GM18519 (cell line): ENCODE measurements around the gene SPATA12.

ENCODE experiments used
- ATAC-seq: cut with Tn5 transposase; IDR thresholded peaks from one replicate; pipeline ENCODE4 v1.9.1; 2021; ENCODE audit warnings: mild to moderate bottlenecking, moderate library complexity; ENCODE audit not compliant: unreplicated experiment, low FRiP score

SPATA12 gene

DNA sequence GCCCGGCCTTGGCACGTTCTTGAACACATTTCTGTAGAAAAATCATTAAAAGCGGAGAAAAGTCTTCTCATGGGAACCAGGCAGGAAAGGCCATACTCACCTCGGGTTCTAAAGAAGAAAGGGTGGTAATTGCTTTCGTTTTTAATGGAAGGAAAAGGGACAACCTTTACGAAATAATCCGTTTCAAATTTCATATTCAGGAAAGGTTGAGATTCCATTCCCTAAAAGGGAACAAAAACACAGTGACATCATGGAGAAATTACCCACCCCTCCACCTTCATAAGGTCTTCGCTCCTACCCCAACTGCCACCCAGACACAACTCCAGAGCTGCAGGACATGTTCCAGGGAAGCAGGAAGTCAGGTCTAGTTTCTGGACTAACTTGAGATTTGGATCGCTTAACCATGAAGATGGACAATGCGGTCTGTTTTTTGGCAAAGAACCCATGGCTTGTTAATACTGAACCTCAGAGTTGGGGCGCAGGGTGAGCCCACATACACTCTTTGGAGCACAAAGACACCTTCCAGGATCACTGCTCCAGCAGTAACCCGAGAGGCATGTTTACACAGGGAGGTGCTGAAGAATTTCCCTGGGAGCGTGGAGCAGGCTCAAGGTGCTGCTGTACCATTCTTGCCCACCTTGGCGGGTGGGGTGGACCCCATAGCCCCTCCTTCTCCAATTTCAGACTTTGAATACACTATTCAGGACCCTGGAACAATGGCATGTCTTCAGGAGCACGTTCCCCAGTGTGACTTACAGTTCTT, 49.2 kb downstream of the SPATA12 start:
- no peak for ATAC-seq

DNA sequence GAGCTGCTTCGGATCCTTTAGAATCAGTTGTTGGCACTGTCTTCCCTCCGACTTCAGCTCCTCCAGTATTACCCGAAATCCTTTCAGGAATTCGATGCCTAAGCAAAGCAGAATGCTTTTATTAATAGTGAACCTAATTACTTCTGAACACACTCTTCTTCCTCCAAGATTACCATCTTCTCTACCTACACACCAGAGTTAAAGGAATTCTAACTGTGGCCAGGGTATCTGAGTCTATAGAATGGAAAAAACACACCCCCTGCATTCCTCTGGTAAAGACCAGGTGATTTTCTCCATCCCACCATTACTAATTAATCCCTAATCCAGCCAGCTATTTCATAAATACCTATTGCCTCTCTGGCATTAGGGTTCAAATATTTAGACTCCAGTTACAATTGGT, 49.8 kb downstream of the SPATA12 start:
- ATAC-seq, result no peak

DNA sequence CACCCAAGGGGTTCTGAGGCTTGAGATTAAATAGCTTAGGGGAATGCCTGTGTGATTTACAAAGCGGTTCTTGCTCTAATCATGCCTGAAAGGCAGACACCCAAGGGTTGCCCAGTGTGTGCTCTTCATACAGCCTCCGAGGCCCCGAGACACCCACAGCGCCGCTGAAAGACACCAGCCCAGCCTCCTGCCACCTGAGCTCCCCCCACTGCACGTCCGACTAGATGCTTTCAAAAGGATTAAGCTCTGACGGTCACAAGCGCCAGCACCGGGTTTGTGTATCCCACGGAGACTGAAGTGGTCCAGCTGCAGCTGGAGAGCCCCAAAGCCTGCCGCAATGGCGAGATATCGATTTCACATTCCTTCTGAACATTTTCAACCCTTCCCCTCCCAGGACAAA, 50.3 kb downstream of the SPATA12 start:
- ATAC-seq, result no peak

DNA sequence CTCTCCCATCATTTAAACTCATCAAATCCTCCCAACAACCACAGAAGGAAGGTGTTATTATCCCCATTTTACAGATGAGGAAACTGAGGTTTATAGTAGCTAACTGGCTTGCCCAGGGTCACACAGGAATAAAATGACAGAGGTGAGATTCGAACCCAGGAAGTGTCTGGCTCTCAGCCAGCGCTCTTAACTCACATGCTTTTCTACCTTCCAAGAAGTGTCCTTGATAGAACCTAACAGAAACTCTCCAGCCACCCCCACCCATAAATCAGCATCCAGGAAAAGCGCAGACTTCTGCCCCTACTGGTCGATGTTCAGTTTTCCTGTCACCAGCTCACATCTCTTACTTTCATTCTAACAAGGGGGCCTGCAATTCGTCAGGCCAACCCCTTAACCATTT, 51.7 kb downstream of the SPATA12 start:
- no peak for ATAC-seq

DNA sequence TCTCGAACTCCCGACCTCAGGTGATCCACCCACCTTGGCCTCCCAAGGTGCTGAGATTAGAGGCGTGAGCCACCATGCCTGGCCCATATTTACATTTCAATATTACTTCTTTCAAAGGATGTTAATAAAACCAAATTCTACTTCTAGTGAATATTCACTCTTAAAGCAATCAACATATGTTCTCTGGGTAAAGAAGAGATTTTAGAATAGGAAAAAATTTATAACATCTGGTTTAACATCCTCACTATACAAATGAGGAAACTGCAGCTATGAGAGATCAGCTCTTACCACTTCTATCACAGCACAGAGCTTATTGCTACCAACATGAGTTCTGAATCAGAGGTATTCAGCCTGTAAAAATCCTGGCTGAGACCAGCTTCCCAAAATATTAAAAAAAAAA, 56.0 kb downstream of the SPATA12 start:
- no peak for ATAC-seq

DNA sequence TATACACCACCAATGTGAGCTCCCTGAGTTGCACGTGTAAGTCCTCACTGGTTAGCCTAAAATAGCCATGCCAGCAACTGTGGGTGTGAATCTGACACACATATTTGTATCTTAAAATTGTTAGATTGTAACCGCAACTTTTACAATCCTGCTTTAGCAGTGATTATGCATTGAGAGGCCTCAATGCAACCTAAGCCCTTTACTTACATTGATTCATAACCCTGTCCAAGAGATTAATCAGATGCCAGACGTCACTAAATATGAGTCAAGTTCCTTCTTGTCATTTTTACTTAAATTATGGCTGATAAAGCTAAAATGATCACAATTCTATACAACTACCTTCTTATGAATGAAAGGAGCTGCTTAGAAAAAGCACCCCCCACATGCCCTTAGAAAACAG, 57.8 kb downstream of the SPATA12 start:
- no peak for ATAC-seq

DNA sequence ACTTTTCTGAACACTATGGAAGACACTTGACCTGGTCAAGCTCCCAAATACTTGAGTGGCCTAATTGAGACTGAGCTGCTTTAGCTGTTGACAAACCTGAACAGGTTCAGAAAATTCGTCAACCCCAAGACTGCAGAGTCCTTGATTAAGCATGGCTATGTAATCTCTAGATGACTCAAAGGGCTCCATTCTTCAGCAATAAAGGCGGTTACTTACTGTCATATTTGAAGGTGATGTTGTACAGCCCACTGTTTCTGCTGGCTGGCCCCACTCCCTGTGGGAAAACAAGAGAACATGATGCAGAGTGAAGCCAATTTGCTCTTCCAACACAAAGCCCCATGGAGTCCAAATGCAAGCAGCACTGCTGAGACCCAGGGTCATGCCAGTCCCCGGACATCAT, 59.6 kb downstream of the SPATA12 start:
- ATAC-seq, result no peak

DNA sequence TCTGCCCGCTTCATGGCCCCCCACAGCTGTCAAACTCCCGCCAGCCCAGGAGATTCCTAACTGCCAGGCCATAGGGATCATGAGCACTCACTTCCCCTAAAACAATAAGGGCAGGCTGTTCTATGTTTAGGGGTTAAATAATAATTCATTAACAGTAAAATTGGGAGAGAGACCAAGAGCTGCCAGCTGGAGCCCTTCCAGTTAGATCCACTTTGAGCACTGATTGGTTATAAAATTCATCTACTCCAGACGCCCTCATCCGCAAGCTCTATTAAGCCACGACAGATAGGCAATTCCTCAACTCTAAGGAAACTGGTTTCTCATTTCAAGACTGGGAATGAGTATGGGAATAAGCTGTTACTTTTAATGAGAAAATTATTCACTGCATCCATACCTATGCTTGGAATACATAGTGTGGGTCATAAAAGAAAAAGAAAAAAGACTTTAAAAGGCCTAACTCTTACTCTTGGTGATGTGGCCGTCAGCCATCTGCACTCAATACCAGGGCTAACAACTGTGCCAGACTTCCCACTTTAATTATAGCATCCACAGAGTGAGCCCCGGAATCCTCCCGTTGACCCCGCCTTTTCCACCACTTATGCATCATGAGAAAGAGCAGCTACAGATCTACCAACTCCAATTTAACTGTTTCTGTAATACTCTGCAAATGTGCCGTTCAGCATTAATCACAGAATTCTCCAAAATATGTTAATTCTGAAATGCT, 60.1 kb downstream of the SPATA12 start:
- no peak for ATAC-seq
